Endothelial cell (in vitro differentiated cells): ENCODE results near the gene EPO. TPM values are rescaled to one million over a fixed set of nuclear protein-coding genes. Genes with fewer than 3 reads are reported as not detected.
A peak's percentile ranks its signal among the peaks of the same experiment; 100 is the strongest.

ENCODE experiments used
- DNase-seq: peaks from one replicate; pipeline ENCODE4 v3.0.0; 2021; ENCODE audit warnings: low spot score
- H3K27ac Mint-ChIP-seq: one replicate; pipeline ENCODE4 v1.8.0; 2021; ENCODE audit warnings: mixed read lengths, inconsistent platforms; ENCODE audit not compliant: unreplicated experiment
- H3K27me3 Mint-ChIP-seq: one replicate; pipeline ENCODE4 v1.8.0; 2021; ENCODE audit warnings: mild to moderate bottlenecking, moderate library complexity, mixed read lengths, inconsistent platforms; ENCODE audit not compliant: unreplicated experiment
- H3K36me3 Mint-ChIP-seq: one replicate; pipeline ENCODE4 v1.8.0; 2021; ENCODE audit warnings: mild to moderate bottlenecking, low read depth, mixed read lengths, inconsistent platforms; ENCODE audit not compliant: unreplicated experiment
- H3K4me1 Mint-ChIP-seq: one replicate; pipeline ENCODE4 v1.8.0; 2021; ENCODE audit warnings: mild to moderate bottlenecking, mixed read lengths, inconsistent platforms; ENCODE audit not compliant: unreplicated experiment
- H3K4me3 Mint-ChIP-seq: one replicate; pipeline ENCODE4 v1.8.0; 2021; ENCODE audit warnings: mild to moderate bottlenecking, mixed read lengths, inconsistent platforms; ENCODE audit not compliant: unreplicated experiment
- H3K9me3 Mint-ChIP-seq: one replicate; pipeline ENCODE4 v1.8.0; 2021; ENCODE audit warnings: mixed read lengths, inconsistent platforms; ENCODE audit not compliant: unreplicated experiment
- total RNA-seq: library from RNA; stranded (reverse); fragmentation: NEBNext Ultra II Directional; extraction: Animal tissue kit (Norgen Biotek cat#: 25700); gene quantifications from one replicate; pipeline ENCODE4 v1.2.1, GENCODE V29; 2021; ENCODE audit not compliant: unreplicated experiment
- TF ChIP-seq, protein P1 (sequence below): fragments of 200-600 bp; sonication (generic); IDR thresholded peaks from one replicate; pipeline ENCODE4 v1.5.0; 2021; ENCODE audit warnings: antibody characterized with exemption; ENCODE audit not compliant: unreplicated experiment

Gene EPO
- total RNA-seq, 1 donor from 2014 or later: 0.33 TPM

DNA sequence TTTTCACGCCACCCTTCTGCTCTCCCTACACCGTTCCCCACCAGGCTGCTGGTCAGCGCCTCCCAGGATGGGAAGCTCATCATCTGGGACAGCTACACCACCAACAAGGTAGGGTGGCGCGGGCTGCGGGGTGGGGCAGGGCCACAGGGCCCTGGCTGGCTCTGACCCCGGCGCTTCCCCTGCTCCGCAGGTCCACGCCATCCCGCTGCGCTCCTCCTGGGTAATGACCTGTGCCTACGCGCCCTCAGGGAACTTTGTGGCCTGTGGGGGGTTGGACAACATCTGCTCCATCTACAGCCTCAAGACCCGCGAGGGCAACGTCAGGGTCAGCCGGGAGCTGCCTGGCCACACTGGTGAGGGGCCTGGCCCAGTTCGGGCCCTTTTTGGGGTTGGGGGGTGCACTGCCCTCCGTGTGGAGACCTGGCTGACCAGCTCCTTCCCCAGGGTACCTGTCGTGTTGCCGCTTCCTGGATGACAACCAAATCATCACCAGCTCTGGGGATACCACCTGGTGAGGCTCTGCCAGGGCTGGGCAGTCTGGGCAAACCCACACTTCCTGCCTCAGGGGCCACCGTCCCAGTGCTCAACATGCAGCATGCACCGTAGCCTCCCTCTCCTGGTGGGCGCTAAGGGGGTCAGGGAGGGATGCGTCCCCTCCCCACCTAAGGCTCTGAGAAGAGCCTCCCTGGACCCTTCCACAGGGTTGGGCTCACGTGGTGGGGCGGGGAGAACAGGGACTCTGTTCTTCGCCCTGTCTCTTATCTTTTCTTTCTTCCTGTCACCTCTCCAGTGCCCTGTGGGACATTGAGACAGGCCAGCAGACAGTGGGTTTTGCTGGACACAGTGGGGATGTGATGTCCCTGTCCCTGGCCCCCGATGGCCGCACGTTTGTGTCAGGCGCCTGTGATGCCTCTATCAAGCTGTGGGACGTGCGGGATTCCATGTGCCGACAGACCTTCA is 42.7 kb upstream of the EPO start:
- Mint-ChIP-seq H3K9me3 (no peaks in the 10 kb centered on the region), H3K27ac (peak overlapping the region; percentile 81), H3K27me3 (peaks cover 12% of the 10 kb centered on the region), H3K4me3 (peak overlapping the region; percentile 7), H3K4me1 (peaks cover 5% of the 10 kb centered on the region), H3K36me3 (peaks cover 12% of the 10 kb centered on the region)
- no peak for DNase-seq
- TF ChIP-seq, protein P1, sequence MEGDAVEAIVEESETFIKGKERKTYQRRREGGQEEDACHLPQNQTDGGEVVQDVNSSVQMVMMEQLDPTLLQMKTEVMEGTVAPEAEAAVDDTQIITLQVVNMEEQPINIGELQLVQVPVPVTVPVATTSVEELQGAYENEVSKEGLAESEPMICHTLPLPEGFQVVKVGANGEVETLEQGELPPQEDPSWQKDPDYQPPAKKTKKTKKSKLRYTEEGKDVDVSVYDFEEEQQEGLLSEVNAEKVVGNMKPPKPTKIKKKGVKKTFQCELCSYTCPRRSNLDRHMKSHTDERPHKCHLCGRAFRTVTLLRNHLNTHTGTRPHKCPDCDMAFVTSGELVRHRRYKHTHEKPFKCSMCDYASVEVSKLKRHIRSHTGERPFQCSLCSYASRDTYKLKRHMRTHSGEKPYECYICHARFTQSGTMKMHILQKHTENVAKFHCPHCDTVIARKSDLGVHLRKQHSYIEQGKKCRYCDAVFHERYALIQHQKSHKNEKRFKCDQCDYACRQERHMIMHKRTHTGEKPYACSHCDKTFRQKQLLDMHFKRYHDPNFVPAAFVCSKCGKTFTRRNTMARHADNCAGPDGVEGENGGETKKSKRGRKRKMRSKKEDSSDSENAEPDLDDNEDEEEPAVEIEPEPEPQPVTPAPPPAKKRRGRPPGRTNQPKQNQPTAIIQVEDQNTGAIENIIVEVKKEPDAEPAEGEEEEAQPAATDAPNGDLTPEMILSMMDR: no peak

DNA sequence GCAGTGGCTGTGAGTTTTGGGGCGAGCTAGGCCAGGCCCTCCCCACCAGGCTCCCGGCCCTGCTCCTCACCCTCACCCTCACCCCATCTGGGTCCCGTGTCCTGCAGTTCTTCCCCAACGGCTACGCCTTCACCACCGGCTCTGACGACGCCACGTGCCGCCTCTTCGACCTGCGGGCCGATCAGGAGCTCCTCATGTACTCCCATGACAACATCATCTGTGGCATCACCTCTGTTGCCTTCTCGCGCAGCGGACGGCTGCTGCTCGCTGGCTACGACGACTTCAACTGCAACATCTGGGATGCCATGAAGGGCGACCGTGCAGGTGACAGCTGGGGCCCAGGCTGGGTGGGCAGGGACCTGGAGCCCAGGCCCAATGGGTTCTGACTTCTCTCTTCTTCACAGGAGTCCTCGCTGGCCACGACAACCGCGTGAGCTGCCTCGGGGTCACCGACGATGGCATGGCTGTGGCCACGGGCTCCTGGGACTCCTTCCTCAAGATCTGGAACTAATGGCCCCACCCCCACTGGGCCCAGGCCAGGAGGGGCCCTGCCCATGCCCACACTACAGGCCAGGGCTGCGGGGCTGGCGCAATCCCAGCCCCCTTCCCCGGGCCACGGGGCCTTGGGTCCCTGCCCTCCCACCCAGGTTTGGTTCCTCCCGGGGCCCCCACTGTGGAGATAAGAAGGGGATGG is 41.8 kb upstream of the EPO start:
- peaks cover 12% of the 10 kb centered on the region for H3K36me3 Mint-ChIP-seq

DNA sequence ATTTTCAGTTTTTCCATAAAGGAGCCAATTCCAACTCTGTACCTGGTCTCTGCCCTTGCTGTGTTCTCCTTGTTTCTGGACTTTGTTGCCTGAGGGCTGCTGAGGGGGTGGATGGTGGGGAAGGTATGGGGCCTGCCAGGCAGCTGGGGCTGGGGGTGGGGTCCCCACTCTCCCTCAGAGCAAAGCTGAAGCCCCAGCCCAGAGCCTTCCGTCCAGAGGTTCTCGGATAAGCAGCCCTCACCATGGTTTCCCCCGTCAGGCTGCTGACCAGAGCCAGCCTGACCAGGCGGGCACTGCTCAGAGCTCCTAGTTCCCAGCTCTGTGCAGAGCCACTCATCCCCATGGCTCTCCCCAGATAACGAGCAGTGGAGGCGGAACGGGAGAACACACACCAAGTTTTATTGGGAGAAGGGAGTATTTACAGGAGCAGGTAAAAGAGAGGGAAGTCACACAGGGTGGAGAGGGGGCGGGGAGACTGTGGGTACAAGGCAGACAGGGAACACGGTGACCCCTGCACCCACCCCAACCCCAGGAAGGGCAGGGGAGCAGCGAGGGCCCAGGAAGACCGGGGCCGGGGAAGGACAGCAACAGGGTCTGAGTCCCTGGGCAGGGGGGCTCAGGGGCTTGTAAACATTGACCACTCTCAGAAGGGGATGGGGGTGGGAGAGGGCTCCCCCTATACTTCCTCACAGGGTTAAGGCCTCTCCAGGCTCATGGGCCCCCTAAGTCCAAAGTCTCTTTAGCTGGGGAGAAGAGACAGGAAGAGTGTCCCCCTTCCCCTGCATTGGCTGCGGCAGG is 40.9 kb upstream of the EPO start:
- Mint-ChIP-seq H3K4me3 (peak overlapping the region; percentile 25), H3K27ac (no peak overlapping the region), H3K9me3 (no peaks in the 10 kb centered on the region), H3K36me3 (peaks cover 12% of the 10 kb centered on the region), H3K27me3 (peaks cover 12% of the 10 kb centered on the region), H3K4me1 (peaks cover 5% of the 10 kb centered on the region)
- DNase-seq: no peak
- TF ChIP-seq, protein P1: no peak

More for the DNA sequence above, 41.8 kb upstream of the EPO start:
- no peak for DNase-seq
- no peak overlapping the region for H3K27ac Mint-ChIP-seq
- H3K9me3 Mint-ChIP-seq: no peaks in the 10 kb centered on the region
- peaks cover 5% of the 10 kb centered on the region for H3K4me1 Mint-ChIP-seq
- TF ChIP-seq, protein P1: no peak
- H3K4me3 Mint-ChIP-seq: peak overlapping the region; percentile 65
- peaks cover 12% of the 10 kb centered on the region for H3K27me3 Mint-ChIP-seq

- peaks cover 12% of the 10 kb centered on the region for H3K27me3 Mint-ChIP-seq
- no peaks in the 10 kb centered on the region for H3K9me3 Mint-ChIP-seq
- no peak for DNase-seq
- peaks cover 12% of the 10 kb centered on the region for H3K36me3 Mint-ChIP-seq
- peaks cover 5% of the 10 kb centered on the region for H3K4me1 Mint-ChIP-seq
- H3K27ac Mint-ChIP-seq: peak overlapping the region; percentile 28
- H3K4me3 Mint-ChIP-seq: peak overlapping the region; percentile 68
- TF ChIP-seq, protein P1: no peak
These were observed 40.2 kb upstream of the EPO start for GRCh38 chr7:100679927-100680575.
